ENCODE measurements around the gene SERINC4. TPM values are rescaled to one million over a fixed set of nuclear protein-coding genes. Genes with fewer than 3 reads are reported as not detected.
"Not testable (repeated sequence)": the region's sequence is repeated elsewhere in the genome, so short reads cannot be mapped to it uniquely, and the experiment has no call there.

SERINC4 gene
- total and polyA plus RNA-seq, 9 of the 15 experiments (the other 6 are each of a cell fraction or from before 2014, with no cell fraction given) = 0.14 to 0.86 (median 0.18) TPM; not detected in 2

GRCh38 chr15:43830691-43831275 is 30.8 kb upstream of the SERINC4 start:
- Histone ChIP-seq H3K36me3 (ENCODE audit: control insufficient read depth, insufficient read depth, low read length) (peaks cover 48% of the 10 kb centered on the region; the same call in 2 of the 3 replicates), H3K79me2 (ENCODE audit: control insufficient read depth, insufficient read depth, low read length) (peaks cover 64% of the 10 kb centered on the region), H3K9ac (ENCODE audit: insufficient read depth in 1 of 2, low read depth in 2 of 2, low read length in 2 of 2) (peak overlapping the region in 1 of 2 experiments; percentile 29; a peak in 1 of 4 replicates), H3K4me1 (replicated peaks in 1 of 2; ENCODE audit: control insufficient read depth in 2 of 2, insufficient read depth in 2 of 2, low read length in 2 of 2) (peaks cover 7 to 11% of the 10 kb centered on the region in 2 experiments; a peak in 3 of 5 replicates)
- H3K4me3 ChIP-seq; H4K20me1 ChIP-seq (replicated peaks; ENCODE audit: control insufficient read depth, insufficient read depth, low read length); intact Hi-C loops (cut with micrococcal nuclease); ATAC-seq; H3K9me1 ChIP-seq (ENCODE audit: control insufficient read depth, insufficient read depth, low read length); H3K4me2 ChIP-seq (ENCODE audit: insufficient read depth, low read length); CTCF ChIA-PET (ENCODE audit: low intra/inter-chr PET ratio); DNase-seq (ENCODE audit: extremely low read depth in 1 of 4, low spot score in 3 of 4); FAIRE-seq; H3K9me3 ChIP-seq (replicated peaks; ENCODE audit: control insufficient read depth, insufficient read depth, low read depth, low read length); in situ Hi-C loops (cut with MboI); H2AFZ ChIP-seq (ENCODE audit: low read depth, low read length); BruUV-seq (replicated peaks); H3K27ac ChIP-seq (ENCODE audit: extremely low read depth, low read depth, low read length); H3K27me3 ChIP-seq (ENCODE audit: control insufficient read depth in 2 of 2, insufficient read depth in 2 of 2, low read length in 2 of 2): not testable (repeated sequence)
- POLR2A ChIA-PET = interaction anchor here (0.6 to 1.3 kb wide), 6 partner anchors 11 to 85 kb away, joined by 3 to 5 read pairs (median 3); no protein-coding TSS in a partner anchor
- WGBS (ENCODE audit: insufficient coverage, low coverage, missing lambda C conversion rate) = 97% methylated on average over 7 of the region's 9 CpGs
- TF ChIP-seq RBFOX2 (IDR thresholded peaks at IDR 0.05; ENCODE audit: low read depth, low read length) = 0 out of 2 replicates have a peak, but pooled peaks have one; percentile 11

GRCh38 chr15:43829951-43830540 is 30.0 kb upstream of the SERINC4 start:
- H3K27me3 ChIP-seq (ENCODE audit: control insufficient read depth in 2 of 2, insufficient read depth in 2 of 2, low read length in 2 of 2); intact Hi-C loops (cut with micrococcal nuclease); H3K27ac ChIP-seq (ENCODE audit: extremely low read depth, low read depth, low read length); H2AFZ ChIP-seq (ENCODE audit: low read depth, low read length); in situ Hi-C loops (cut with MboI); H3K4me3 ChIP-seq; BruUV-seq (replicated peaks); H3K4me2 ChIP-seq (ENCODE audit: insufficient read depth, low read length); H3K9me1 ChIP-seq (ENCODE audit: control insufficient read depth, insufficient read depth, low read length); CTCF ChIA-PET (ENCODE audit: low intra/inter-chr PET ratio); H3K9me3 ChIP-seq (replicated peaks; ENCODE audit: control insufficient read depth, insufficient read depth, low read depth, low read length); H3K9ac ChIP-seq (ENCODE audit: insufficient read depth in 1 of 2, low read depth in 2 of 2, low read length in 2 of 2); ATAC-seq; H4K20me1 ChIP-seq (replicated peaks; ENCODE audit: control insufficient read depth, insufficient read depth, low read length): not testable (repeated sequence)
- FAIRE-seq (peak; percentile 11), DNase-seq (ENCODE audit: extremely low read depth in 1 of 4, low spot score in 3 of 4) (peak in 1 of 4 experiments; percentile 14)
- H3K4me1 ChIP-seq (replicated peaks in 1 of 2; ENCODE audit: control insufficient read depth in 2 of 2, insufficient read depth in 2 of 2, low read length in 2 of 2) = peaks cover 14 to 16% of the 10 kb centered on the region in 2 experiments; a peak in 3 of 5 replicates
- H3K36me3 ChIP-seq (ENCODE audit: control insufficient read depth, insufficient read depth, low read length) = peaks cover 42% of the 10 kb centered on the region; the same call in 2 of the 3 replicates
- POLR2A ChIA-PET = interaction anchor here (0.6 to 0.8 kb wide), 2 partner anchors 84 to 457 kb away, joined by 3 to 4 read pairs; no protein-coding TSS in a partner anchor
- WGBS (ENCODE audit: insufficient coverage, low coverage, missing lambda C conversion rate) = 84% methylated on average over 9 of the region's 9 CpGs
- H3K79me2 ChIP-seq (ENCODE audit: control insufficient read depth, insufficient read depth, low read length) = peaks cover 67% of the 10 kb centered on the region
